GM12878 (cell line): ENCODE results near the gene COQ5. TPM values are rescaled to one million over a fixed set of nuclear protein-coding genes. Genes with fewer than 3 reads are reported as not detected.

Source experiments
- ATAC-seq: fragments of 200-7000 bp; cut with Tn5 transposase; 3 replicates; pipeline ENCODE4 v1.9.1; 2020; ENCODE audit warnings: mild to moderate bottlenecking, moderate library complexity
- BruUV-seq: library from RNA; stranded (reverse); fragments of 400-500 nt; replicated peaks from 2 replicates; lab custom pipeline; 2021; lab: Mats Ljungman, UMichigan
- CTCF ChIA-PET: fragments of 300-600 bp; sonication (Branson Sonifier 250); formaldehyde crosslinking; extraction: SDS; loops from one replicate; lab custom pipeline; 2021; ENCODE audit warnings: inconsistent platforms; lab: Yijun Ruan, JAX
- POLR2A ChIA-PET: fragments of 350-600 bp; formaldehyde crosslinking; extraction: SDS; loops from one replicate; lab custom pipeline; 2021; ENCODE audit warnings: inconsistent platforms; lab: Charles Lee
- RAD21 ChIA-PET: fragments of 300-600 bp; sonication (Branson Sonifier 250); formaldehyde crosslinking; loops from one replicate; lab custom pipeline; 2023; ENCODE audit warnings: antibody characterized with exemption; ENCODE audit not compliant: unreplicated experiment; lab: Charles Lee
- SMC1A ChIA-PET: fragments of 300-600 bp; sonication (Branson Sonifier 250); formaldehyde crosslinking; loops from one replicate; lab custom pipeline; 2023; ENCODE audit not compliant: unreplicated experiment, uncharacterized antibody; lab: Charles Lee
- DNase-seq: peaks from one replicate; pipeline ENCODE4 v3.0.0-alpha.2; 2011; ENCODE audit warnings: low read depth, low spot score
- FAIRE-seq: peaks from 3 replicates; lab custom pipeline; 2011; peaks lifted over from hg19 to GRCh38; lab: Jason Lieb, UNC
- H2AFZ ChIP-seq: 2 replicates; pipeline ENCODE4 v1.6.0; 2011; ENCODE audit warnings: low read depth, low read length, control low read depth; ENCODE audit not compliant: control insufficient read depth
- H3K27ac ChIP-seq: 2 replicates; pipeline ENCODE4 v1.5.1; 2011; ENCODE audit warnings: control low read depth; ENCODE audit not compliant: control insufficient read depth, insufficient read depth
- H3K27me3 ChIP-seq, 2 experiments: replicated peaks in 1 of 2; 2 replicates each; pipeline versions ENCODE4 v1.6.0 to v1.6.1; 2011; ENCODE audit warnings: low read length in 1 of 2; ENCODE audit not compliant: control insufficient read depth in 2 of 2, insufficient read depth in 2 of 2
- H3K36me3 ChIP-seq, 2 experiments: 2 replicates each; pipeline ENCODE4 v1.5.1; 2011; ENCODE audit warnings: low read length in 1 of 2; ENCODE audit not compliant: control insufficient read depth in 2 of 2, insufficient read depth in 2 of 2
- H3K4me1 ChIP-seq: 2 replicates; pipeline ENCODE4 v1.6.1; 2011; ENCODE audit warnings: mild to moderate bottlenecking, low read length, moderate library complexity, mixed read lengths; ENCODE audit not compliant: control insufficient read depth, insufficient read depth
- H3K4me2 ChIP-seq: 2 replicates; pipeline ENCODE4 v1.6.0; 2011; ENCODE audit warnings: control low read depth; ENCODE audit not compliant: control insufficient read depth, insufficient read depth
- H3K4me3 ChIP-seq: fragments of 200-600 bp; sonication (generic); 2 replicates; pipeline ENCODE4 v1.5.1; 2016
- H3K79me2 ChIP-seq: 2 replicates; pipeline ENCODE4 v1.6.0; 2011; ENCODE audit warnings: low read length; ENCODE audit not compliant: control insufficient read depth, insufficient read depth
- H3K9ac ChIP-seq: 2 replicates; pipeline ENCODE4 v1.8.0; 2011; ENCODE audit warnings: low read length, control low read depth, mixed read lengths; ENCODE audit not compliant: control insufficient read depth, insufficient read depth
- H3K9me3 ChIP-seq: replicated peaks from 3 replicates; pipeline ENCODE4 v1.5.1; 2011; ENCODE audit warnings: mild to moderate bottlenecking, low read length; ENCODE audit not compliant: control insufficient read depth, insufficient read depth
- H4K20me1 ChIP-seq: 2 replicates; pipeline ENCODE4 v1.6.0; 2011; ENCODE audit not compliant: control insufficient read depth, insufficient read depth
- BACH1 ChIP-seq: fragments of 450-650 bp; IDR thresholded peaks from 2 replicates; pipeline ENCODE4 v1.6.1; 2017; ENCODE audit warnings: mild to moderate bottlenecking, borderline replicate concordance
- FOXK2 ChIP-seq: fragments of 450-650 bp; IDR thresholded peaks from 2 replicates; pipeline ENCODE4 v1.6.1; 2017; ENCODE audit warnings: mild to moderate bottlenecking, moderate library complexity
- GABPA ChIP-seq: IDR thresholded peaks from 2 replicates; pipeline ENCODE4 v1.6.1; 2014; ENCODE audit warnings: antibody characterized with exemption, low read depth, mild to moderate bottlenecking, inconsistent platforms
- IKZF2 ChIP-seq, 2 experiments: fragments of 450-650 bp; IDR thresholded peaks; 2 replicates each; pipeline ENCODE4 v1.6.1; 2017; ENCODE audit warnings: mild to moderate bottlenecking in 2 of 2, moderate library complexity in 2 of 2
- MEF2B ChIP-seq: fragments of 450-650 bp; IDR thresholded peaks from 2 replicates; pipeline ENCODE4 v1.6.1; 2018; ENCODE audit warnings: mild to moderate bottlenecking, moderate library complexity; ENCODE audit not compliant: partially characterized antibody, poor library complexity, severe bottlenecking
- MLLT1 ChIP-seq: fragments of 450-650 bp; IDR thresholded peaks from 2 replicates; pipeline ENCODE4 v1.6.1; 2016; ENCODE audit warnings: mild to moderate bottlenecking
- NRF1 ChIP-seq: conservative IDR thresholded peaks from 2 replicates; pipeline ENCODE4 v1.6.1; 2011; ENCODE audit warnings: mild to moderate bottlenecking, low read depth, low read length, improper control_type of control experiment
- PAX8 ChIP-seq: fragments of 450-650 bp; IDR thresholded peaks from 2 replicates; pipeline ENCODE4 v1.6.1; 2017; ENCODE audit warnings: mild to moderate bottlenecking, moderate library complexity
- SIX5 ChIP-seq: IDR thresholded peaks from 2 replicates; pipeline ENCODE4 v1.6.1; 2011; ENCODE audit warnings: mild to moderate bottlenecking, low read depth, low read length, moderate library complexity; ENCODE audit not compliant: severe bottlenecking
- TAF1 ChIP-seq: IDR thresholded peaks from 2 replicates; pipeline ENCODE4 v1.6.1; 2011; ENCODE audit warnings: mild to moderate bottlenecking, low read depth, low read length, borderline replicate concordance
- USF2 ChIP-seq: IDR thresholded peaks from 2 replicates; pipeline ENCODE4 v1.6.1; 2011; ENCODE audit warnings: low read depth, low read length, improper control_type of control experiment, borderline replicate concordance
- ZSCAN29 ChIP-seq: fragments of 450-650 bp; IDR thresholded peaks from 2 replicates; pipeline ENCODE4 v1.6.1; 2017; ENCODE audit warnings: mild to moderate bottlenecking, moderate library complexity
- WGBS: methylation state at CpG from one replicate; pipeline ENCODE4 v1.1.6; 2016; ENCODE audit warnings: low lambda C conversion rate; ENCODE audit not compliant: insufficient replicate concordance, insufficient coverage; ENCODE audit errors: missing lambda C conversion rate; 5-methylcytosine and 5-hydroxymethylcytosine counted together
- in situ Hi-C: fragments of 300-500 bp; cut with MboI; formaldehyde crosslinking; loops from 9 replicates; pipeline ENCODE4 v1.14.3; 2018; ENCODE audit warnings: mixed read lengths
- intact Hi-C: fragments of 100-400 bp; cut with micrococcal nuclease; formaldehyde crosslinking; loops from one replicate; pipeline ENCODE4 v1.14.2; 2022; ENCODE audit not compliant: unreplicated experiment
- polyA plus RNA-seq, 11 experiments: library from polyadenylated mRNA; depleted of rRNA in 4 of 11; unstranded in 6 of 11; stranded (reverse) in 5 of 11; fragments of >200 nt; fragmentation: Nextera tagmentation in 4 of 11; fragmentation: Illumina TruSeq in 1 of 11; extraction: Ambion mirVana in 4 of 11; extraction: Trizol in 1 of 11; gene quantifications; 1 replicate in 1 of 11; 2 replicates in 10 of 11; pipeline versions ENCODE4 v1.2.1 to v1.2.3, GENCODE V29; 2011 to 2016; ENCODE audit warnings: inconsistent platforms in 2 of 11, missing spikeins in 2 of 11, low read depth in 1 of 11
- total RNA-seq, 4 experiments: library from RNA; depleted of rRNA in 3 of 4; stranded (reverse); fragments of >200 nt in 3 of 4; fragmentation: Illumina TruSeq in 1 of 4; extraction: Trizol in 1 of 4; gene quantifications; 2 replicates each; pipeline versions ENCODE4 v1.2.1 to v1.2.3, GENCODE V29; 2013 to 2021

COQ5 gene
- total and polyA plus RNA-seq, 10 of the 15 experiments (the other 5 are each of a cell fraction or from before 2014, with no cell fraction given): 24.8 to 69.3 (median 37.8) TPM

GRCh38 chr12:120529641-120530417, 871 bp upstream of the COQ5 start:
- TF ChIP-seq MLLT1 (peak; percentile 52; the same call in 1 of the 2 replicates), TAF1 (peak; percentile 20; the same call in 1 of the 2 replicates), NRF1 (no peak)
- DNase-seq (no peak), FAIRE-seq (no peak), ATAC-seq (no peak)
- H2AFZ ChIP-seq: peak overlapping the region; percentile 89
- peak overlapping the region; percentile 87 for H3K4me2 ChIP-seq
- H3K36me3 ChIP-seq: no peaks in the 10 kb centered on the region
- CTCF ChIA-PET: interaction anchor here (0.6 to 1.9 kb wide), 6 partner anchors 9 to 227 kb away, joined by 3 to 7 read pairs (median 5); partner anchors contain the start of genes POP5 and SIRT4
- RAD21 ChIA-PET: interaction anchor here (0.6 kb wide), 1 partner anchor 327 kb away, joined by 4 read pairs; no protein-coding TSS in a partner anchor
- SMC1A ChIA-PET: interaction anchor here (1.0 to 1.6 kb wide), 2 partner anchors 8 to 34 kb away, joined by 4 to 6 read pairs; partner anchors contain the start of gene DYNLL1
- POLR2A ChIA-PET: interaction anchor here (0.6 to 1.0 kb wide), 3 partner anchors 35 to 424 kb away, joined by 3 to 6 read pairs (median 3); no protein-coding TSS in a partner anchor
- no TSS peak for BruUV-seq
- peak overlapping the region; percentile 75 for H3K4me3 ChIP-seq
- H3K4me1 ChIP-seq: peaks cover 4% of the 10 kb centered on the region
- in situ Hi-C loops (no loop called here), intact Hi-C loops (no loop called here)
- H3K79me2 ChIP-seq: peaks cover 15% of the 10 kb centered on the region
- 34% methylated on average over 17 of the region's 19 CpGs for WGBS
- H3K27me3 ChIP-seq: no peaks in the 10 kb centered on the region
- no peaks in the 10 kb centered on the region for H3K9me3 ChIP-seq
- peak overlapping the region; percentile 95 for H3K27ac ChIP-seq
- no peaks in the 10 kb centered on the region for H4K20me1 ChIP-seq
- H3K9ac ChIP-seq: peak overlapping the region; percentile 97

GRCh38 chr12:120522568-120522967, 6.4 kb downstream of the COQ5 start:
- no peaks in the 10 kb centered on the region for H3K27me3 ChIP-seq
- CTCF ChIA-PET: no interaction called here
- intact Hi-C loops (no loop called here), in situ Hi-C loops (no loop called here)
- no peak overlapping the region for H3K4me3 ChIP-seq
- H3K4me2 ChIP-seq: no peak overlapping the region
- no peak overlapping the region for H3K27ac ChIP-seq
- SMC1A ChIA-PET: no interaction called here
- no peak for FAIRE-seq
- H3K79me2 ChIP-seq: no peaks in the 10 kb centered on the region
- no peak for DNase-seq
- no peak for ATAC-seq
- 93% methylated on average over 9 of the region's 9 CpGs for WGBS
- no peaks in the 10 kb centered on the region for H3K9me3 ChIP-seq
- no peaks in the 10 kb centered on the region for H3K36me3 ChIP-seq
- no peak overlapping the region for H3K9ac ChIP-seq
- no peaks in the 10 kb centered on the region for H4K20me1 ChIP-seq
- no peak overlapping the region for H2AFZ ChIP-seq
- POLR2A ChIA-PET: no interaction called here
- RAD21 ChIA-PET: no interaction called here
- BruUV-seq: no TSS peak
- H3K4me1 ChIP-seq: no peaks in the 10 kb centered on the region
- TF ChIP-seq GABPA: no peak
- no peak for TF ChIP-seq MLLT1
- TF ChIP-seq MEF2B: no peak
- TF ChIP-seq FOXK2: no peak
- TF ChIP-seq ZSCAN29: no peak
- no peak for TF ChIP-seq PAX8
- TF ChIP-seq BACH1: no peak
- TF ChIP-seq IKZF2 (IDR thresholded peaks at IDR 0.05): no peak
- TF ChIP-seq USF2: no peak
- no peak for TF ChIP-seq SIX5
